ENCODE measurements around the gene MYO15A.

The MYO15A gene

GRCh38 chr17:18159551-18160120 is 51.1 kb downstream of the MYO15A start:
- no peak for DNase-seq

- DNase-seq = no peak
Observed at GRCh38 chr17:18160128-18160856, 51.7 kb downstream of the MYO15A start.

DNA sequence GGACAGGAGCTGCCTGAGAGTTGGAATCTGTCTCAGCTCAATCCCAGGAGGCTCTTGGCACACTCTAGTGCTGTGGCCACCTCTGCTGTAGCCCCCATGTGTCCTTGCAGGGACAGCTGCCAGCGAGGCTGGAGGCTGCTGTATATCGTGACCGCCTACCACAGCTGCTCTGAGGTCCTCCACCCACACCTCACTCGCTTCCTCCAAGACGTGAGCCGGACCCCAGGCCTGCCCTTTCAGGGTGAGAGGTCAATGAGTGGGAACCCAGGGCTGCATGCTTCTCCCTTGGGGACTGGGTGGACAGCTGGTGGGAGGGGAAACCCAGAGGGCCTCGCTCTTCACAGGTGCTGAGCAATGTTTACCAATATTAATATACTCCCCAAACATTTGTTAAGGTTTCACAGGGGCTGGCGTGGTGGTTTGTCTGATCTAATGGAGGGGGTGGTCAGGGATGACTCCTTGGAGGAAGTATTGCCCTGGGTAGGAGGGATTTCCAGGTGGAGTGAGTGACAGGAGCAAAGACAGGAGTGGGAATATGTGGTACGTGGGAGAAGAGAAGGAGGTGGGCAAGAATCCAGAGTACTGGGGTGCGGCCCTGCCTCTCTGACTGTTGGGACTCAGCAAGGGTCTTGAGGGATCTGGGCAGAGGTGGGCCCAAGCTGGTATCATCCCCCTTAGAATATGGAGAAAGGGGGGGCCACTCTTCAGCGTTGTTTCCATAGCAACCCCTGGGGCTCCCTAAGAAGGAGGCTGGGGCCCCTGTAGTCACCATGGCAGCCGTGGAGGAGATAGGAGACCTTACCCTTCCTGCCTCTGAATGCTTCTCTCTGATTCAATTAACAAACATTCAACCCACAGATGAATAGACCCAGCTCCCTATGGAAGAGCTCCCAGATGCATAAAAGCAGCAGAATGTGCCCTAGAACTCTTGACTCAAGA is 52.9 kb downstream of the MYO15A start:
- no peak for DNase-seq

DNA sequence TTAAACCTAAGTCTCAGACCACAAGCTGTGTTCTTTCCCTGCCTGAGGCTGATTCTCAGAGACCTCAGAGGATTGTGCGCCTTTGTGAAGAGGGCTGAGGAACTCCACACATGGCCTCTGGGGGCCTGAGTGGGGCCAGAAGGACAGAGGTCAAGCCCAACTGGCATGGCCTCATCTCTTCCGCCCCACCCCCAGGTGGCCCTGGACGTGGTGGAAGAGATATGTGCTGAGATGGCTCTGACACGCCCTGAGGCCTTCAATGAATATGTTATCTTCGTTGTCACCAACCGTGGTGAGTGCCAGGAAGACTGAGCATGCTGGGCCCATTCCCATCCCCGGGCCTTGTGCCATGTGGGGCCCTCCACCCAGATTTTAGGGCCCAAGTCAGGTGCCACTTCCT is 55.0 kb downstream of the MYO15A start:
- no peak for DNase-seq

DNA sequence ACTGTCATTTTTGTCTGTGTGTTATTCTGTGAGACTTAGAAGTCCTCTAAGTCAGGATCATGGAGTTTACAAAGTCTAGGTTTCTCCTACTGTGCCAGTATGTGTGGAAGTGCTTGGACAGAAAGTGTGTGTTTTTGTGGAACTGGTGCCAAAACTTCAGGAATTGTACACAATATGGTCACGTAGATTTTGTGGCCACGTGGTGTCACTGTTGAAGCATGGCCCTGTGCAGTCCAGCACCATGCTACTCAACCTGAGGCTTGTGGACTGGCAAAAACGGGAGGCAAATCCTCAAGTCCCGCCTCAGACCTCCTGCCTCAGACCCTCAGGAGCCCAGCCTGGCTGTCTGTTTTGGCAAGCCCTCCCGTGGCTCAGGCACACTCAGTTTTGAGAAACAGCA is 58.3 kb downstream of the MYO15A start:
- DNase-seq = no peak

- no peak for DNase-seq
Observed at GRCh38 chr17:18167421-18167820, 58.9 kb downstream of the MYO15A start.

DNA sequence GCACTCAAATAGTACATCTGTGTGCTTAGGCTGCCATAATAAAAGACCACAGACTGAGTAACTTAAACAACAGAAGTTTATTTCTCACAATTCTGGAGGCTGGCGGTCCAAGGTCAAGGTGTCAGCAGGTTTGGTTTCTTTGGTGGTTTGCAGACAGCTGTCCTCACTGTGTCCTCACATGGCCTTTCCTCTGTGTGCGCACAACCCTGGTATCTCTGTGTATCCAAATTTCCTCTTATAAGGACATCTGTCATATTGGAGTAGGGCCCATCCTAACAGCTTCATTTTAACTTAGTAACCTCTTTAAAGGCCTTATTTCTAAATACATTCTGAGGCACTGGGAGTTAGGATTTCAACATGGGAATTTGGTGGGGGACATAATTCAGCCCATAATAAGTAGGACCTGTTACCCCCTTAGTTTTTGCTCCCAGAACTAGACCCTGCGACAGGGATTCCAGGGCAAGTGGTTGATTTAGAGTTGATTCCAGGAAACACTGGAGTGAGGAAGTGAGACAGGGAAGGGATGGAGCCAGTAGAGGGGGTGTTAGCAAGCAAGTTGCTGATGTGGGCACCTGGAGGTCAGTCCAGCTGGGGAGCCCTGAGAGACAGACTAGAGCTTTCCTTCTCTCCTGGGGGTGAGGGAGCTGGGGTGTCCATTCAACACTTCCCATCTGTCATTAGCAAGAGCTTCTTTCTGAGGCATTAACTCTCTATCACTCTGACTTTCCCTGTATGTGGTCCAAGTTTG is 64.1 kb downstream of the MYO15A start:
- no peak for DNase-seq

DNA sequence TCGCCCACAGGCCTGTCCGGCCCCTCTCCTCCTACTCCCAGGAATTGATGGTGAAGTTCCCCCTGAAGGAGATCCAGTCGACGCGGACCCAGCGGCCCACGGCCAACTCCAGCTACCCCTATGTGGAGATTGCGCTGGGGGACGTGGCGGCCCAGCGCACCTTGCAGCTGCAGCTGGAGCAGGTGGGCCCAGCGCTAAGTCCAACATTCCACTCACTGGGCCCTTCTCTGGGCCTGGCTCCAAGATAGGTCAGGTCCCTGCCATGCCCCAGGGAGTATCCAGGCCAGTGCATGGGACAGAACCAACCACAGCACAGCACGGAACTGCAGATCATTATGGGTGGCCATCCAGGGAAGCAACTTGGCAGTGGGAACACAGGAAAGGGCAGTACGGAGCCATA is 65.2 kb downstream of the MYO15A start:
- no peak for DNase-seq

- no peak for DNase-seq
Observed at GRCh38 chr17:18176176-18176575, 67.6 kb downstream of the MYO15A start.

DNA sequence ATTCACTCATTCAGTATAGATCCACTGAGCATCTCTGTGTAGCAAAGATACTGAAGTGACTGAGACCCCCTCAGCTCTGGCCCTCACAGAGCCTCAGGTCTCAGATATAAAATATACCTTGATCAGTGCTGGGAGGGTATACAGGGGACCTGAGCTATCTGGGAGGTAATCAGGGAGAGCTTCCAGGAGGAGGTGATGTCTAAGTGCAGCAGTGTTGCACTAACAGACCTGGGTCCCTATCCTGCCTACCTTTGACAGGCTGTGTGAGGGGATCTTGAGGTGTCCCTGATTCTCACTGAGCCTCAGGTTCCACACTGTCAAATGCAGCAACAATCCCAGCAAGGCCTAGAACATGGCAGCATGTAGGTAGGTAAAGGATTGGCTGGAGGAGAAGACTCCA is 68.6 kb downstream of the MYO15A start:
- no peak for DNase-seq

- no peak for DNase-seq
Observed at GRCh38 chr17:18177722-18178121, 69.2 kb downstream of the MYO15A start.

- DNase-seq = no peak
Observed at GRCh38 chr17:18179196-18179595, 70.6 kb downstream of the MYO15A start.

DNA sequence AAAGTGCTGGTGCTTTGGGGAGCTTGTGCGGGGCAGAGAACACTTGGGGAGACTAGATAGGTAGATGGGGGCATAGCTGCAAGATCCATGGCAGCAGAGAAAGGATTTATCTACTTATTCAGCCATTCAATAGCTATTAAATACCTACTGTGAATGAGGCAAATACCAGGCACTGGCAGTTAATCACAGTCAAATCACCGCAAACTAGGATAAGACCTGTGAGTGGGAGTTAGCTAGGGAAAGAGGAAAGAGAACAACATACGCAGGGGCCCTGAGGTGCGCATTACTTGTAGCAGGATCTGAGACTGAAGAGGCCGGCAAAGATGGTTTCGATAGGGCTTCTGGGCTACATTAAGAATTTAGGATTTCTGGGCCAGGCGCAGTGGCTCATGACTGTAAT is 71.2 kb downstream of the MYO15A start:
- no peak for DNase-seq

GRCh38 chr17:18181358-18181757 is 72.8 kb downstream of the MYO15A start:
- DNase-seq = no peak

- DNase-seq = no peak
Observed at GRCh38 chr17:18182110-18182977, 73.8 kb downstream of the MYO15A start.

DNA sequence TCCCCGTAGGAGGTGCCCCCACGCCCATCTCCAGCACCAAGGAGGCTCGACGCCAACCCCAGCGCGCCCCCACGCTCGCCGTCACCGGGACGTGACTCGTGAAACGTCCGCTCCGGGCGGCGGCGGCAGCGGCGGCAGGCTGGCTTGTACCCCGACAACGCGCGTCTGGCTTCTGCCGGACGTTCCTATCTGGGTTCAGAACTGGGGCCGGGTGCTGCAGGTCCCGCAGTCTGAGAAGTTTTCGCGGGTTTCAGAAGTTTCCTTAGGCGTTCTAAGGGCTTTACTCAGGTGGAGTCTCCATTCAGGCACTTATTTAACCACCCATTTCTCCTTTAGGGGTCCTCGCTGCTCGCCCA is 74.4 kb downstream of the MYO15A start:
- DNase-seq = no peak

- peak; percentile 99 for DNase-seq
Observed at GRCh38 chr17:18183334-18184142, 75.0 kb downstream of the MYO15A start, which contains the start of gene ALKBH5. Gene ALKBH5 (plus strand): TSS chr17:18183828. CDS start chr17:18184244, 416 bp downstream.

GRCh38 chr17:18184143-18185031 is 75.8 kb downstream of the MYO15A start:
- peak; percentile 80 for DNase-seq

- no peak for DNase-seq
Observed at GRCh38 chr17:18185391-18185790, 76.8 kb downstream of the MYO15A start.

Data from CD4-positive, alpha-beta T cell treated with Interleukin-17A for 1 hour (primary cell).